SH-SY5Y (cell line): Measurements from ENCODE around the gene SLC38A8.

Experiments
- GATA2 ChIP-seq: IDR thresholded peaks from 2 replicates; pipeline ENCODE4 v1.6.1; 2011; ENCODE audit warnings: mild to moderate bottlenecking, low read depth, low read length
- GATA3 ChIP-seq: IDR thresholded peaks from 2 replicates; pipeline ENCODE4 v1.6.1; 2011; ENCODE audit warnings: low read depth, mild to moderate bottlenecking, low read length, moderate library complexity

- TF ChIP-seq GATA2 (no peak), GATA3 (no peak)
Measured at GRCh38 chr16:84059946-84060901, 17.6 kb upstream of the SLC38A8 start.
